ENCODE results near the gene SRCIN1.

Gene SRCIN1

DNA sequence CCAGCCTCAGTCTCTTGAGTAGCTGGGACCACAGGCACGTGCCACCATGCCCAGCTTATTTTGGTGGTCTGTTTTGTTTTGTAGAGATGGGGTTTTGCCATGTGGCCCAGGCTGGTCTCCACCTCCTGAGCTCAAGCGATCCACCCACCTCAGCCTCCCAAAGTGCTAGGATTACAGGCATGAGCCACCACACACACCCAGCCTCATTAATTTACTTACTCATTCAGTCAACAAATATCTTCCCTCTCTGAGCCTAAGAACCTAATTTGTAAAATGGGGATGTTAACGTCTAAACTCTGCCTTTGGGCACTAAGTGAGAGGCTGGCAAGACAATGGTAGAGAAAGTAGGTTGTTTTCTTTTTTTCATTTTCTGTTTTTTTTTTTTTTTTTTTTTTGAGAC, 22.6 kb downstream of the SRCIN1 start:
- no peak for DNase-seq (ENCODE audit: low spot score)

DNA sequence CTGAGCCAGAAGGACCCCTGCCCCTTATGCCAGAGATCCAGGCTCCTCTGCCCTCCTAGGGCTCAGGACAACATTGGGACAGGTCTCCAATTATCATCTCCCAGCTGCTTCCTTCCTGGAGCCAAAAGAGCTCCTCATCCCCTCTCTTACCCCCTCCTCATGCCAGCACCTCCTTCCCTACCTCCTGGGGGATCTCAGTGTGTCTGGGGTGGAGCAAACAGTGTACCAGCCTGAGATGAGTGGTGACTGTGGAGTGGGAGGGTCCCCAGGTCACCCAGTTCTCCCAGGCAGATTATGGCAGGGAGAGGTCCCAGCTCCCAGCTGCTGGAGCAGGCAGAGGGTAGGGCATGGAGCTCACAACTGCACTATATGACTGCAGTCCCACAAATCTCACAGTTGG, 23.7 kb downstream of the SRCIN1 start:
- no peak for DNase-seq (ENCODE audit: low spot score)

DNA sequence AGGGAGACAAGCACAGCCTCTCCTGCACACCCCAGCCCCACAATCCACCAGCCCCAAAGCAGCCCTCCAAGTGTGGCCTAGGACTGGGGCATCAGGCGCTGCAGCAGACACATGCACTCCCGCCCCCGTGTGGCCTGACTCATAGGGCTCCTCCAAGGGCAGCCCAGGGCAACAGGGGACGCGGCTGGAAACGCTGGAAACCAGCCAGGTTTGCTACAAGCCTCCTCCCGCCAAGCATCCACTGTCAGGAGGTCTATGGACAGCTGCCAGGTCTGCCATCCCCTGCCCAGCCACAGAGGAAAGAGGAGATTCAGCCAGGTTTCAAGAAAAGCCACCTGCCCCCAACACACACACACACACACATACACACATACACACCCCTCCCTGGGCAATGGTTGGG, 25.8 kb downstream of the SRCIN1 start:
- peak; percentile 75 for DNase-seq (ENCODE audit: low spot score)

DNA sequence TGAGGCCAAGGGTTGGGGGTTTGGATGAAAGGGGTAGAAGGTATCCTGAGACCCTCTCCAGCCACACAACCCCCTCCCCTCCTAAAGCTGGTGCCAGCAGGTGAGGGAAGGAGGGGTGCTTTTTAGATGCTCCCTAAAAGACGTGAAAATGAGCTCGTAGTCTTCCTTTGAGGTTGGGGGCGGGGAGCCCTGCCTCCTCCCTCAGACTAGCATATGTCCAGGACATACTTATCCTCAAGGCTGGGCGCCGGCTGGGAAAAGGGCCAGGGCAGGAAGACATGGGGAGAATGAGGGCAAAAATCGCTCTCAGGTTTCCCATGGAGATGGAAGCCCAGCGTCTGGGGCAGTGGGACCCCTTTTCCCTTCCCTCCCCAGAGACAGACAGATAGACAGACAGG, 26.7 kb downstream of the SRCIN1 start:
- DNase-seq (ENCODE audit: low spot score) = no peak

DNA sequence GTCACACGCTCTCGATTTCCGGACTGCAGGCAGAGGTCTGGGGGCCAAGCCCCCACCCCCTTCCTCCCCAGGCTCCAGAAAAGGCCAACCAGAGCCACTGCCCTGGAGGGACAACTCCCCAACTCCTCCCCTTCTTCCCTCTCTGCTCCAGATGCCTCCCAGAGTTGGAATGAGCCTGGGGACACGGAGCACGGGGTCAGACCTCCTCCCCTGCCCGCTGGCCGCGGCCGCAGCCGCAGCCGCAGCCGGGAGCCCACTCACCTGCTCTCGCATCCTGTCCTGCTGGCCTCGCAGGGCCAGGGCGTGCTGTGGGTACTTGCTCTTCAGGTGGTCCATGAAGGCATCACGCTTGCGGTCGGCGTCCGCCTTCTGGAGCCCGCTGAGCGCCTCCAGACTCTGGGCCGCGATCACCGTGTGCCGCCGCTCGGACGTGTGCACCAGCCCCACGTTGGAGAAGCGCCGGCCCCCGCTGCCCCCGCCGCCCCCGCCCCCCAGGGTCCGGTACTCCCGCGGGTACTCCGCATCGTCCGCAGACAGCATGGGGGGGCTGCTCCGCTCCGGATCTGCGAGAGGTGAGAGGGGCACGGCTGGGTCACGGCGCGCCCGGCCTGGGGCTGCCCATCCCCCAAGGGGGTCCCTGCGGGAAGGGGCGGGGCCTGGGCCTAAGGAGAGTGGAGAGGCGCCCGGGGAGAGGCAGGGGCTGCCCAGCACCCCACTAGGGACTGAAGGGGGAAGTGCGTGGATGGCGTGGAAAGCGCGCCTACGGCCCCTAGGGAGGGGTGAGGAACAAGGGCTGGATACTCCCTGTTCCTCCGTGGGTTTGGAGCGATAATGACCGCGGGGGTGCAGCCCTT, 27.3 kb downstream of the SRCIN1 start:
- DNase-seq (ENCODE audit: low spot score) = peak; percentile 39

DNA sequence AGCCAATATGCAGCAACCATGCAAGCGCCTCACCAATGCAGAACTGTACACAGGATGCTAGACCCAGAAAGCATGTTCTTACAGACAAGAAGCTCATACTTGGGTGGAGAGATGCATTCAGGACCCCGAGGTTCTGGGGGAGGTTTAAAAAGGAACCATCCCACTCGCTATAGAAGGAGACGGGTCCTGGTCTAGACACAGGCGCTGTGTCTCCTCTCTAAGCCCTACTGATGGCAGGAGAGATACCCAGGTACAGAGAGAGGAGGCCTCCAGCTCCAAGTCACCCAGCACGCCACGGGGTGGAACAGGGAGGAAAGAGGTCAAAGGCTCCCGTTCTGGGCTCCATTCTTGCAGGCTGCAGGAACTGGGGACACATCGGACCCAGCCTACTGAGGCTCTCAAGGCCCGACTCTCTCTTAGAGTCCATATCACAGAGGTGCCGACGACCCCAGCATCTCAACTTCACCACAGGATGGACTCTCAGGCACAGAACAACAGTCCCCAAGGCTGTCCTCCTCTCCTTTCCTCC, 28.0 kb downstream of the SRCIN1 start:
- no peak for DNase-seq (ENCODE audit: low spot score)

DNA sequence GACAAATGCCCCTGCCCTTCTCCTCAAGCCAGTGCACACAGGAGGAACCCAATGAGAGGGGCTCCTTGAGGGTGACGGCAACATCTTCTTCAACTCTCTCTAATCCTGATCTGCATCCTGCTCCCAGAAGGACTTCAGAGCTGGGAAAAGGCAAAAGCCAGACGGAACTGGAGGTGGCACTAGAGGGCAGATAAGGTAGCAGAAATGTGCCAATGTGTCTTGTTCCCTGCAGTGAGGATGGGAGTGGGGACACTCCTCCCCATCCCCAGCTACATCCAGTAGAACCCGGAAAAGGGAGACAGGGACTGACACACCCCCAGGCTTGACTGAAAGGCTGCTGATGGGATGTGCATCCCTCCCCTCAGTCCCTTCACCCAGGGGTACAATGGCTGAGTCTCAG, 28.5 kb downstream of the SRCIN1 start:
- no peak for DNase-seq (ENCODE audit: low spot score)

DNA sequence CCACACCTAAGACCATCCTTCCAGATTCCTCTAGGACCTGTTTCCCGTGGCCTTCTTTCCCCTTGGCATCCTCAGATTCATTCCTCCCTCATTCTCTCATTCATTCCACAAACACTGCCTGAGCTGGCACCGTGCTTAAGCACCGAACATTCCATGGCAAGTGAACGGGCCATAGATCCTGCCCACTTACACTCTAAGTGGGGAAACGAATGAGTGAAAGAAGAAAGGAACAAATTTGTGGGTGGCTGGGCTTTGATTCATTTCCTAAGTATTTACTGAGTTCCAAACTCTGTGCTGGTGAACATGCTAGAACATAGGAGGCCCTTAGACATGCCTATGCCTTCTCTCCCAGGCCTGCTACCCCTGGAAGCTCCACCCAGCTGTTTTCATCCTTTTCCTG, 30.0 kb downstream of the SRCIN1 start:
- peak; percentile 29 for DNase-seq (ENCODE audit: low spot score)

DNA sequence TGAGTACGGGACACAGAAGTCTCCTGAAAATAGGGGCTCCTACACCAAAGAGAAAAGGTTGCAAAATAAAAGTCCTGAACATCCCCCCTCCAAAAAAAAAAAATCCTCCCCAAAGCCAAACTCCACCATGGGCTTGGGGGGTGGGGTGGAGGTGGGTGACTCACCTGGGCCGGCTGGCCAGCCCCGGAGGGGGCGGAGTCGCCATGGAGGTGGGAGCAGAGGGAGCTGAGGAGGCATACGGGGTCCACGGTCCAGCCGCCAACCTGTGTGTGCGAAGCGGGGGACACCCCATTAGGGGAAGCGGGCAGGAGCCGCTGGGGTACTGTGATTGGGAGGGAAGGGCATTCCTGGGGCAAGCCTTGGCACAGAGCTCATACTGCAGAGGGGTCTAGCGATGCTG, 31.0 kb downstream of the SRCIN1 start:
- DNase-seq (ENCODE audit: low spot score) = no peak

DNA sequence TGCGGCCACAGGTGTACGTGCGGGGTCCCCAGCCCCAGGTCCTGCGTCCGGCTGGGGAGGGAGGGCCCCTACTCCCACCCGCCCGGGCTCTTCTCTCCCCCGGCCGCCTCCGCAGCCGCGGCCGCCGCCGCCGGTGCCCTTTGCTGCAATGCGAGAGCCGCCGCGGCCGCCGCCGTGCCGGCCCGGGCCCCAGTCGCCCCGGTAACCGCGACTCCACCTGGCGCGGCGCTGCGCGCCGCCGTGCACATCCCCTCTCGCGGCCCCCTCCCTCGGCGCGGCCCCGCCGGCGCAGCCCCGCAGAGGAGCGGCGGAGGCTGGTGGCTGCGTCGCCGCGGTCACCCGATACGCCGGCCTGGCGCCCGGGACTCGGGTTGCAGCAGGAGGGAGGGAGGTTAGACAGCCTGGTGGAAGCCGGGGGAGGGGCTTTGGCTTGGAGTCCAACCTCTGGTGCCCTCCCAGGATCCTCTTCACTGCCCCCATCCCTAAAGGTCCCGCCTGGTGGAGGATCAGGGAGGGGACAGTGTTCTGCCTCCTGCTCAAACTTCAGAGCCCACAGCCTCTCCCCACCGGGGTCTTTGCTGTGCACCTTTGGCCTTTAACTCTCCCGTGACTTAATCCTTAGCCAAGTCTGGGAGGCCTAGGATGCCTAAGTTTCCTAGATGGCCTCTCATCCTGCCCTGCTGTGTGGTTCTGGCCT, 32.9 kb downstream of the SRCIN1 start:
- peak; percentile 47 for DNase-seq (ENCODE audit: low spot score)

DNA sequence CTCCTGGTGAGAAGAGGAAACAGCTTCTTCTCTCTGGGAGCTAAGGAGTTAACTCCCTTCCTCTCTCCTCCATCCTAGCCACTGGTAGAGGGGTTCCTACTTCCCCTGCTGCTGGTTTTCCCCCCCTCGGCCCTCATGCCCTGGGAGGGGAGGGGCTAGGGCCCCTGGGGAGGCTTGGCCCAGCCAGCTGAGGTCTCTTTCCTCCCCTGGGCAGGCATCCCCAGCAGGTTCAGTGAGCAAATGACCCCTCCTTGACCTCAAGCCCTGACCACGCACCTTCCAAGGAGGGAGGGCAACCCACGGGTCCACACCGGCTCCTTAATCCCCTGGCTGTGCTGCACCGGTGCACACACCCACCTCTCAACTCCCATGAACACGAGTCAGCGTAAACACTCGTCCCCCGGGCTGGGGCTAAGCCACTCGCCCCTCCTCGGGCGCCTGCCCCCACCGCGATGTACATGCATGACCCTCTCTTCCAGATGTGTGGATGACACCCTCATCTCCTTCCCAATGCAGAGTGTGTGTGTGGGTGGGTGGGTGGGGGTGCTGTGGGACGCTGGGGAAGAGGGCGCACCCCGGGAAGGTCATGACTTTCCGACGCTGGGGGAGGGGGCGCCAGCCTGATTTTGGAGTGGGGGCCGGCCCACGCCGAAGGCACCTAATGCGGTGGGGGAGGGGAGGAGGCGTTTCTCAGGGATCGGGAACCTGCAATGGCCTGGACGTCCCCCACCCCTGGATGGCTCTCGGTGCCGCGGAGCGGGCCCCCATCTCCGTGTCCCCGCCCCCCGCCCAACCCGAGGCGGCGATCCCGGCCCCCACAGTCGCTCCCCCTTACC, 33.7 kb downstream of the SRCIN1 start:
- DNase-seq (ENCODE audit: low spot score) = no peak

DNA sequence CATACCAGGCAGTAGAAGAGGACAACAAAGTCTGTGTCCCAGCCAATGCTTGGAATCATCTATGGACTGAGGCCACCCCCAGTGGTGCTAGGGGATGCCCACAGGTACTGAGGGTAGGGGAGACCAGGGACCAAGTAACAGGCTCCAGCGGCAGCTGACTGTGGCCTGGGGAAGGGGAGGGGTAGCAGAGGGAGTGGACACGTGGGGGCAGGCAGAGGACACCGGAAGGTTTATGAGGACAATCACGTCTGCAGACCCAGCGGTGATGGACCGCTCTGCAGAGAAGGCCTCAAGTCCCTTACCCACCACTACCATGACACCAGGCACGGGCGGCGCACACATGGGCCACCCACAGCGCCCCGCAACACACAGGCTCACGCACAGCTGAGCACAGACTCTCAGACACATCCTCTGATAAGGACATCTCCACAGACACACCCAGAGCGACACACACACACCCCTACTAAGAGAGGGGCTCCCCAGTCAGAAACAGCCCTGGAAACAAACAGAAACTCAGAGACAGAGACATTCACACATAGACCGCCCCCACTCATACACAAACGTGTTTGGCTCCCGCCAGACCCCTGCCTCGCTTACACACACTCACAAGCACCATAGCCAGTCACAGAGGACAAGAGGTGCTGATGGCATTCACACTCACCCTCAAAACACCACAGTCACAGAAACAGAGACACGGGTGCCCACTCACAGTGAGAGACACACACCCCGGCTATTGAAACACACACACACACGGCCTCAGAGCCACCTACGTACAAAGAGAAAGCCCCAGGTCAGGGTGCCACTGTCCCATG, 35.8 kb downstream of the SRCIN1 start:
- DNase-seq (ENCODE audit: low spot score) = no peak

DNA sequence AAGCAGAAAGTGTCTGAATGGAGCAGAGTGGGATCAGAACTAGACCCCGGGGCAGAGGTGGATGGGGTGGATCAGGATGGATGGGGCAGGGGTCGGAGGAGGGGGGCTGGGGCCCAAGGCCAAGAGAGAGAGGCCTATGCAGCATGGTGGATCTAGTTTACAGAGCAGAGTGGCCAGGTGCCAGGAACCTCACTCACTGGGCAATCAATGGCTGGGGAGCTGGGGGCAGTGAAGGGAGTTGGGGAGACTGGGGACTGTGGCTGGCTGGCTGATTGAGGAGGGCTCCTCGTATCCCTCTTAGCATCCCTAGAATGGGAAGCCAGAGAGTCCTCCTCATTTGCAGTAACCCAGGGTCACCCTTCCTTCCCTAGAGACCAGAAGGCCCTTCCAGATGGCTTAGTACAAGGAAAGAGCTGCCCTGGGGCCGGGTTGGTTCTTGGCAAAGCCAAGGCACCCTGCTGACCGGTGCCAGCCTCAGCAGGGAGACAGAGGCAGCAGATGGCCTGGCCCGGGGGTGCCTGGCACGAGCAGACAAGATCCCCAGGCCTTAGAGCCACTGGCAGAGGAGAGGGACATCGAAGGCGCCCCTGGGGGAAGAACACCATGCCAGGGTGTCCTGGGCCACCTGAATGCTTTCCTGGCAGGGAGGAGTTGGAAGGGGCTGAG, 36.8 kb downstream of the SRCIN1 start:
- DNase-seq (ENCODE audit: low spot score) = no peak

DNA sequence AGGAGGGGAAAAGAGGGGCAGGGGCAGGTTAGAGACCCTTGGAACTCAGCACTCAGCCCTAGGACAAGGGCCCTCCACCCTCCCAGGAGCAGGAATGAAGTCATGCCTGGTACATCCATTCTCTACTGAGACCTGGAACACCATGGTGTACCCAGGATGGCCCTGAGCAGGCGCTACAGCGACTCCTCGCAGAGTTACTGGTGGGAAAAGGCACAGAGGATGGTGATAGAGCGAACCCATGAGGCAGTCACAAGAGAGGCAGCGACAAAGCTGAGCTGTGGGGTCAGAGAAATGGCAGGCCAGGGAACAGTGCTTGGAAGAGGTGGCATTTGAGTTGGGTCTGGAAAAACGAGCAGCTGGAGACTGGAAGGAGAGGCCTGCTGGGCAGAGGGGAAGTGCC, 37.5 kb downstream of the SRCIN1 start:
- DNase-seq (ENCODE audit: low spot score) = no peak

DNA sequence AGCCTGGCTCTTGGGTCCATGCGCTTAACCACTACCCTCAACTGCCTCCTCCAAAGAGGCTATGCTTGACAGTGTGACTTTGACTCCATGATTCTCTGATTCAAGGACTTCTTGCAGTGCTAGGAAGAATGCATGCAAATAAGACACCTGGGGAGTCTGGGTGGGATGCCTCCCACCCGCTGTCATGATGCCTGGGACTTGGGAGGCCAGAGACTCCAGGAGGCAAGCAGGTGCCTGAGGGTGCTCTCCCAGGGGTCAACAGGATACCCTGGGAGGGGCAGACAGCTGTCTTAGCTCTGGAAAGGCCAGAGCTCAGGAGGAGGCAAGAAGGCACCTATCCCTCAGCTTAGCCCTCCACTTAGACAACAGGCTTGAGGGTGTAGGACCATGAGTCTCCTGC, 38.4 kb downstream of the SRCIN1 start:
- DNase-seq (ENCODE audit: low spot score) = no peak

DNA sequence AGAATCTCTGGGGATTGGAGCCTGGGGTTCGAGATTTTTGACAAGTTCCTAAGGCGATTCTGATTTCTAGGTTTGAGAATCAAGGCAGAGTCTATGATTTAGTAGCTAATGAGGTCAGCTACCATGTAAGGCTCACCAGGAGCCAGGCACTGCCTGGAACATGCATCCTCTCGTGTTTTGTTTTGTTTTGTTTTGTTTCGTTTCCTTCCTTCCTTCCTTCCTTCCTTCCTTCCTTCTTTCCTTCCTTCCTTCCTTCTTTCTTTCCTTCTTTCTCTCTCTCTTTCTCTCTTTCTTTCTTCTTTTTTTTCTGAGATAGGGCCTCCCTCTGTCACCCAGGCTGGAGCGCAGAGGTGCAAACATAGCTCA, 39.1 kb downstream of the SRCIN1 start:
- DNase-seq (ENCODE audit: low spot score) = no peak

DNA sequence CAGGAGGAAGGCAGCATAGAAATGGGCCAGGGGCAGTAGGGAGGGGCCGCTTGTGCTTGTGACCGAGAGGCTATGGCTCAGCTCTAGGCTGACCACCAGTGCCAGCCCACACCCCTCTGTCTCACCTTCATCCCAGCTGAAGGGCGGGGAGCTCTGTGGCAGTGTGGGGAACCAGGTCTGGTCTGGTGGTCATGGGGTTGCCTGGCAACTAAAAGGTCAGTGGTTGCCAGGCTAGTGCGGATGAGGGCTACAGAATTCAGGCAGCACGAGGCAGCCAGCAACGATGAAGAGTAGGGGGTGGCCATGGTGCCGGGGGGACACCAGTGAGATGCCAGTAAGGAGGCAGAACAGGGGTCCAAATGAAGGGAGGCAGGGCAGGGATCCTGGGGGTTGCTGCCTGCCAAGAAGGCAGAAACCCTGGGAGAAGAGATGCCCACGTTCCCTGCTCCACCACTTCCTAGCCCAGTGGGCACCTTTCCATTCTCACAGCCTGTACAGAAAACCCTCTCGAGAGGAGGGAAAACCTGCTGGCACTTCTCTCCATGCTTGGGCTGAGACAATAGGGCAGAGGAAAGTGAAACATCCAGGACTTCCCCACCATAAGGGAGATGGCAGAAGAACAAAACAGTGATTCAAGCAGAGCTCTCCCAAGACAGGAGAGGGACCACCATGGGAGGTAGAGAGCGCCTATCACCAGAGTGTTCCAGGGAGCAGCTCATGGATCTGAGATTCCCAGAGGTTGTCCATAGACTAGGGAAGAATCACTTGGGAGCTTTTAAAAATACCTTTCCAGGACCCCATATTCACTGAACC, 39.7 kb downstream of the SRCIN1 start:
- no peak for DNase-seq (ENCODE audit: low spot score)

DNA sequence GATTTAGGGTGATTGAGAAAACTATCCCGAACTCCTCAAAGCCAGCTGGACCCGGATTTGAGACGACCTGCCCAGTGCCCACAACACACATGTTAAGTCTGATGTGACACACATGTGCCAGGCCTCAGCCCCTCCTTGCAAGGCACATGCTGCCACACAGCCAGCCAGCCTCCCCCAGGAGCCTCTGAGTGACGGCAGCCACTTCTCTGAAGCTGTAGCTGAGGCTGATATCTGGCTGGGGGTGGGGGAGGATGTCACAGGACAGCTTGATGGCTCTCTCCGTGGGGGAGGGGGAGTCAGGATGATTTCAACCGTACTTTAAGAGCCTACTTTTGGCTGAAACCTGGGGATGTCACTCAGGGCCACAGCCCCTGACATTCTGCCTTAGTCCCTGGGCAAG, 40.9 kb downstream of the SRCIN1 start:
- no peak for DNase-seq (ENCODE audit: low spot score)

DNA sequence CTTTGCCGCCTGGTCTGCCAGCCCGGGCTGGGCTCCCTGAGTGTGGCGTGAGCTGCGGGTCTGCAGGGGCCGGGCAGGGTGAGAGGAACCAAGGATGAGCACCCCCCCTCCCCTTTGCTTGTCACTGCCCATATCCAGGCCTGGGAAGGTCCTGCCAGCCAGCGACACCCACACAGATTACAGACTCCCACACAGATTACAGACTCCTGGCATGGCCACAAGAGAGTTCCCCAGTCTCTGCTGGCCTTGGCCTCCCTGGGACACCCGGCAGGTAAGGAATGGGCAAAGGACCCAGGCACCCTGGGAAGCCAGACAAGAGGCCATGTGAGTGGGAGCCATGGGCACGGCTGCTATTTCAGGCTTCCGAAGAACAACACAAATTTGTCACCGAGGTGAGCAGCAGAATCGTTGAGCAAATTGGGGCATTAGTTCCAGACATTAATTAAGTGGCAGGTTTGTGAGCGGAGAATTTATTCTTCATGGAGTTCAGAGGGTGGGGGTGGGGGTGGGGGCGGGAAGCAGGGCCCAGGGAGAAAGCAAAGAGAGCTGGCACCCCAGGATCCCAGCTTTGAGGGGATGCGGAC, 41.4 kb downstream of the SRCIN1 start:
- DNase-seq (ENCODE audit: low spot score) = no peak

Measured in AG20443 (cell line).